ENCODE measurements around the gene HSD3B1. TPM values are rescaled to one million over a fixed set of nuclear protein-coding genes. Genes with fewer than 3 reads are reported as not detected.

The HSD3B1 gene
- 0.07 TPM in 1 of 2 replicates, not detected in the other for total RNA-seq

DNA sequence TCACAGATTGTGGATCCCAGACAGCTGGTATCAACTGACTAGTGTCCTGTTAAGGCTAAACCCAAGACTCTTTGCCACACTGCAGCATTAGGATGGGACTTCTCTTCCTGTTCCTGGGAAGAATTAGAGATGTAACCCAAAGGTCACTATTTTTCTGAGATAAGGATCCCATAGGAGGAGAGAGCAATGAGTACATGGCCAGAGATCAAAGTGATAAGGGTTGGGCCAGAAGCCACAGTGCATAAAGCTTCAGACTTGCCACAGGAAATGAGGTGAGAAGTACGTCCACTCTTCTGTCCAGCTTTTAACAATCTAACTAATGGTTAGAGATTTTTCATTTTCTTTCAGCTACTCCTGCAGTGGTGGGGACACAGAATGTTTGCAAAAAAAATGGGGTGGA is at the start of gene HSD3B1:
HSD3B1 (plus strand) TSS at position 270 of the 400 bp plus-strand sequence. CDS start 267 bp downstream, outside the sequence.
- no peak within 1 kb of the TSS for H3K4me3 ChIP-seq (ENCODE audit: low read depth, low read length)
- TF ChIP-seq CTCF (conservative IDR thresholded peaks at IDR 0.05; ENCODE audit: low read depth, low read length): no peak
- no peak for DNase-seq (ENCODE audit: low read depth)

DNA sequence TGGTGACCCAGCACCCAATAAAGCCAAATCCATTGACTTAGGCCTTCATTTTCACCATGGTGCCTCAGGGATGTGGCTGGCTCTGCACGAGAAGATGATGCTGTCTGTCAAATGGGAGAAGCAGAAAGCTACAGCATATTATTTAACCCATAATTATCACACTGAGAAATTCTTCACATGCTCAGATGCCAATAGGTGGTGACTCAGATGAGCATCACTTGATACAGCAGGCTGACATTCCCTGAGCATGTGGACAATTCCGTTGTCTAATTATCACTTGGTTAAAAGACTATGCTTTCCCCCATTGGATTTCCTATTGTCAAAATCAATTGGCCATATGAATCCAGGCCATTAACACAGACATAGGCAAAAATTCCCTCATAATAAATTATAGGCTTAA is 44.0 kb upstream of the HSD3B1 start:
- DNase-seq (ENCODE audit: low read depth): no peak
- no peak for TF ChIP-seq CTCF (conservative IDR thresholded peaks at IDR 0.05; ENCODE audit: low read depth, low read length)
- no peak overlapping the region for H3K4me3 ChIP-seq (ENCODE audit: low read depth, low read length)

DNA sequence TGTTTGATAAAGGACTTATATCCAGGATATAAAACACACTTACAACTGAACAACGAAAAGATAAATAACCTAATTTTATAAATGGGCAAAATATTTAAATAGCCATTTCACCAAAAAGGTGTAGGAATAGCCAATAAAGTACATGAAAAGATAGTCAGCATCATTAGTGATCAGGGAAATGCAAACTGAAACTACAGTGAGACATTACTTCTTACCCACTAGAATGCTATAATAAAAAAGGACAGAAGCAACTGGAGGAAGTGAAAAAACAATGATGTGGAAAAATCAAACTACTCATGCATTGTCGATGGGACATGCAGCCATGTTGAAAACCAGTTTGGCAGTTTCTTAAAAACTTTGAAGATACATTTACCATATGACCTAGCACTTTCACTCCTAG is 43.4 kb upstream of the HSD3B1 start:
- DNase-seq (ENCODE audit: low read depth): no peak
- no peak for TF ChIP-seq CTCF (conservative IDR thresholded peaks at IDR 0.05; ENCODE audit: low read depth, low read length)
- H3K4me3 ChIP-seq (ENCODE audit: low read depth, low read length): no peak overlapping the region

DNA sequence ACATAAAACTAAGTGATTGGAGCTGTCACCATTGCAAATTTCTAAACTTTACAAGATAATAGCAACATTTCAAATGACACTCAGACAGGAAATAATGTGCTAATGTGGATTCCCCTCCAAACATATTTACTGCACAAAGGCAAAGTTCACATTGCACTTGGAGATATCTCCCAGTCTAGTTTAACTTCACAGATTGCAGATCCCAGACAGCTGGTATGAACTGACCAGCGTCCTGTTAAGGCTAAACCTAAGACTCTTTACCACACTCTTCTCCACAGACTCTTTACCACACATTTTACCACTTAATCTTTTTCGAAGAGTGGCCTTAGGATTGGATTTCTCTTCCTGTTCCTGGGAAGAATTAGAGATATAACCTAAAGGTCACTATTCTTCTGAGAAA is 40.6 kb upstream of the HSD3B1 start:
- TF ChIP-seq CTCF (conservative IDR thresholded peaks at IDR 0.05; ENCODE audit: low read depth, low read length): no peak
- DNase-seq (ENCODE audit: low read depth): no peak
- H3K4me3 ChIP-seq (ENCODE audit: low read depth, low read length): no peak overlapping the region

GRCh38 chr1:119467219-119467618 is 39.8 kb upstream of the HSD3B1 start:
- no peak for TF ChIP-seq CTCF (conservative IDR thresholded peaks at IDR 0.05; ENCODE audit: low read depth, low read length)
- H3K4me3 ChIP-seq (ENCODE audit: low read depth, low read length): no peak overlapping the region
- no peak for DNase-seq (ENCODE audit: low read depth)

- no peak for DNase-seq (ENCODE audit: low read depth)
Observed at GRCh38 chr1:119467857-119468668, 38.9 kb upstream of the HSD3B1 start.

More at GRCh38 chr1:119467857-119468668, 38.9 kb upstream of the HSD3B1 start:
- no peak overlapping the region for H3K4me3 ChIP-seq (ENCODE audit: low read depth, low read length)
- TF ChIP-seq CTCF (conservative IDR thresholded peaks at IDR 0.05; ENCODE audit: low read depth, low read length): no peak
